Stimulated activated CD8-positive, alpha-beta memory T cell treated with anti-CD3 and anti-CD28 coated beads, Interleukin-12 subunit alpha, Interleukin-12 subunit beta, amount 100 ng/mL, for 4 hours (primary cell): ENCODE data around the gene SORT1.
"Not testable (repeated sequence)": the region's sequence is repeated elsewhere in the genome, so short reads cannot be mapped to it uniquely, and the experiment has no call there.

Experiments used
- DNase-seq: peaks from one replicate; pipeline ENCODE4 v3.0.0-alpha.2; 2020; ENCODE audit warnings: low read depth

SORT1 gene

DNA sequence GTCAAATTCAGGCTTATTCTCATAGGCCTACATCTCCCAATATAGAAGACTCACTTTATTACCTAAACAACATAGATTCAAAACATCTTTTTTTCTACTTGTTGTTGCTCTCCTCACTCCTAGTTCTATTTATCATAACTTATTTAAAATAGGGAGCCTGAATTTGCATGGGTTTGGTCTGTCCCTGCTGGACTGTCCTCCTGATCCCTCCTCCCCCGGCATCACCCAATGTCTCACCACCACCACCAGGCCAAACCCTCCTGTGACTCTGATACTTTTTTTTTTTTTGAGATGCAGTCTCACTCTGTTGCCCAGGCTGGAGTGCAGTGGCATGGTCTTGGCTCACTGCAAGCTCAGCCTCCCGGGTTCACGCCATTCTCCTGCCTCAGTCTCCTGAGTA is 59.1 kb downstream of the SORT1 start:
- no peak for DNase-seq

- DNase-seq: no peak
Measured at GRCh38 chr1:109338091-109338490, 59.6 kb downstream of the SORT1 start.

DNA sequence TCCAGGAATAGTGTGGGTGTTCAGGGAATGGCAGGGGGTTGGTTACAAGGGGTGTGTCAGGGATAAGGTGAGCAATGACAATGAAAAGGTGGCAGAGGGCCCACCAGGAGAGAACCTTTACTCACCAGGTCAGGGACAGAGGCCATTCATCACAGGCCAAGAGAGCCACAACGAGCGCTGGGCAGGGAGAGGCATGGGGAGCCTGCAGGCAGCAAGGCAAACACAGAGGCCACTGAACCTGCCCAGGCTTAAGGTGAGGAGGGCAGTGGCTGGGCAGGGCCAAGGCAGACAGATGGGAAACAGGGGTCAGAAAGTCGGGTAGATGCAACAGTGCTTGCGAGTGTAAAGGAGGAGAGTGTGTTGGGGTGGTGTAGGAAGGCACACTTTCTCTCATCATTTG is 62.6 kb downstream of the SORT1 start:
- no peak for DNase-seq

DNA sequence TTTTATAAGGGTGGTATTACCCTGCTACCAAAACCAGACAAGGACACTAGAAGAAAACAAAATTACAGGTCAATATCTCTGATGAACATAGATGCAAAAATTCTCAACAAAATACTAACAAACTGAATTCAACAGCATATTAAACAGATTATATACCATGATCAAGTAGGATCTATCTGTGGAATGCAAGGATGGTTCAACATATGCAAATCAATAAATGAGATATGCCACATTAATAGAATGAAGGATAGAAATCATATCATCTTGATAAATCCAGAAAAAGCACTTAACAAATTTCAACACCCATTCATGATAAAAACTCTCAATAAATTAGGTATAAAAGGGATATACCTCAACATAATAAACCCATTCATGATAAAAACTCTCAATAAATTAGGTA is 66.6 kb downstream of the SORT1 start:
- no peak for DNase-seq

DNA sequence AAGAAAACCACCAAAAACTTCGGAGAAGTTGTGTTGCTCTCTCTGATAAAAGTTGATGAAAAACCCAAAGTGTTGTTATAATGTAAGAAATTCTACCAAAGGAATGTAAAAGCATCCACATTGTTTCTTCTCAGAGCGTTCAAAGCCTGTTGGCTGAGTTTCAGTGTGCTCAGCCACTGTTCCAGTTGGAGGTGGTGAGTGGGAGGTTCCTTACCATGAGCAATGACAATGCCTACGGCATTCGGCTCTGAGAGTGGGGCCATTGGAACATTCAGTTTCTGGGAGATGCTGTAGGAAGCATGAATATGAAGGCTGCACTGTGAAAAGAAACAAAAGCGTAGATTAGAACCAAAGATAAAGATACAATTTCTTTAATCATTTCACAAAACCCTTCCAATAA is 70.4 kb downstream of the SORT1 start:
- no peak for DNase-seq

DNA sequence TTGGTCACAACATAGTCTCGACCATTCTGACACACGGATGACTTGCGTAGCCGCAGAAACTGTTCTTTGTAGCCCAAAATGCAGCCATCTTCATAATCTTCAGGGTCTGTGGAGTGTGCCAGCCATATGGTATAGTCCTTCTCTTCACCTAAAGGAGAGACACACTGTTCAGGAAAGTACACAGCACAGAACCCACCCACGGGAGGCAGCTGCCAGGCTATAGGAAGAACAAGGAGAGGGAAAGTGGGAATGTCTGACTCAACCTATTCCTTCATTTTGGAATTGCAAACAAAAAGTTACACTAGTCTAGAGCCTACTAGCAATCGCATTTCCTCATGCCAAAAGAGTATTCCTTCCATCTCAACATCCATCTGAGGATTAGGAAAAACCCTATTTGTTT is 74.7 kb downstream of the SORT1 start:
- no peak for DNase-seq

- no peak for DNase-seq
Measured at GRCh38 chr1:109319114-109319513, 78.6 kb downstream of the SORT1 start.

DNA sequence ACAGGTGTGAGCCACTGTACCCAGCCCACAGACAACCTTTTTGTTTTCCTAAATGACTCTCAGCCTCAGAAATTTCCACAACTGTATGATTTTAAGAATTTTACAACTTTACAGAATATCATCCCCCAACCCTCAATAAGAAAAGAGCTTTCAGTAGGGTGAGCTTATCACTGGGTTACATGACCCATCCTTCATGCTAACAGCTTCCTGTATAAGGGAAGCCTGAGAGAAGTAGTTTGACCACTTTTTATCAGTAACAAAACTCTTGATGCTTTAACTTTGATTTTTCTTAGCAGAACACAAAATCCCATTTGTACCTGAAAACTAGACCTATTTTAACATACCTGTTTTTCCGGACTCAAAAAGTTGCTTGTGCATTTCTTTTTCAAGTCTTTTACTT is 81.2 kb downstream of the SORT1 start:
- DNase-seq: no peak

GRCh38 chr1:109315288-109315687 is 82.4 kb downstream of the SORT1 start:
- no peak for DNase-seq

- DNase-seq: no peak
Measured at GRCh38 chr1:109314795-109315194, 82.9 kb downstream of the SORT1 start.

- no peak for DNase-seq
Measured at GRCh38 chr1:109312978-109313775, 84.5 kb downstream of the SORT1 start.

DNA sequence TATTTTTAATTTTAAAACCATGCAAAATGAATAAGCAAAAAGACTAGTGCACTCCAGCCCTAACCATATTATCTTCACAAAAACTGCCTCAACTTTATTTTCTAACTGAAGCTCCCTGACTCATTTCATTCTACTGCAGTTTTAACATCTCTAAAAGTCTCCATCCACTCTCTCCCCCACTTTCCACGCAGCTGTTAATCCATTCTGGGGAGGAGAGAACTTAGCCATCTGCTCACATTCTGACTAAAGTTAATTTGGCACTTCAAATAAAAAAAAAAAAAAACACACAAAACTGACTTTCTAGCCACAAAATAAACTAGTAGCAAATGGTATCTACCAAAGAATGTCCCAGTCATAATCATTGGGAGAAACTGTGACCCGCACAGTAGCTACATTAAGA is 85.5 kb downstream of the SORT1 start:
- no peak for DNase-seq

DNA sequence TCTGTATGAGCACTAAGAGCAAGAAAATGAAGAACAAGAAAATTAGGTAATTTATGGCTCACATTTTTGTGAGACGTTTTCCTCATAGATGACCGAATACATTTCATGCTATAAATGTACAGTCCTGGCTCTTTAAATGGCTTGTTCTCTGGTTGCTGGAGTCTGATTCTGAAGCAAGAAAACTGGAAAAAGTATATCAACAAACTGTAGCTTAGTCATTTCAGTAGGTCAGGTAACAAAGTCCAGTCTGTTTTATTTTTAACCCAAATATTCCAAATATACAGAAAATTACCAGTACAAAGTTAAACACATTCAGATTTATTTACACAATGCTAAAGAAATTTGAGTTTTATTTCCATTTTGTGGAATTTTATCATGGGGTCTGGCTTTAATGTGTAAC is 88.4 kb downstream of the SORT1 start:
- DNase-seq: no peak

DNA sequence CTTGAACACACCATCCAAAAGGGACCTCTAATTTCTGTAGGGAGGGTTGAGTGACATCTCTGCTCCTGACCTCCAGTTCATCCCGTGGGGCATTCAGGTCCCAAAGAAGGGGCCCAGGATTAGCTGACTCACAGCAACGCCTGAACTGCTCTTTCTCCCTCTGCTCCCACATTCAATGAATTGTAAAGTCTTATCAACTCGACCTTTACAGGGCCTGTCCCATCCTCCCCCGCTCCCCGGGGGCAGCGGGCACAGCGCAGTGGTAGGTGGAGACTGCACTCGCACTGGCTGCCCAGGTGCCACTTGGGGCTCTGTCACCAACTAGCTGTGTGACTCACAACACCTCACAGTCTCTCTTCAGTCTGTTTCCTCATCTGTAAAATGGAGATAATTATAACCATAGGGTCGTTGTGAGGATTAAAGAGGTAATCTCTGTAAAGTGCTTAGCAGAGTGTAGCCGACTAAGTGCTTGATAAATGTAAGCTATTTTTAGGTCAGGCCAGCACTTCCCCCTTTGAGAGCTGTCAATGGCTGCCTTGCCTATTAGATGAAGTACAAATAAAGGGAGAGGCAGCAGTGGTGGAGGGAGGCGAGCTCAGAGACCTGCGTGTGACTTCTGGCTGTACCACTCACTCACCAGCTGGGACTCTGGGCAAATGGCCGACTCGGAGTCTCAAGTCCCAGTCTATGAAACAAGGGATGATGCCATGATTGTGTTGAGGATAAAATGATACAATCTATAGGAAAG is 90.3 kb downstream of the SORT1 start:
- no peak for DNase-seq

DNA sequence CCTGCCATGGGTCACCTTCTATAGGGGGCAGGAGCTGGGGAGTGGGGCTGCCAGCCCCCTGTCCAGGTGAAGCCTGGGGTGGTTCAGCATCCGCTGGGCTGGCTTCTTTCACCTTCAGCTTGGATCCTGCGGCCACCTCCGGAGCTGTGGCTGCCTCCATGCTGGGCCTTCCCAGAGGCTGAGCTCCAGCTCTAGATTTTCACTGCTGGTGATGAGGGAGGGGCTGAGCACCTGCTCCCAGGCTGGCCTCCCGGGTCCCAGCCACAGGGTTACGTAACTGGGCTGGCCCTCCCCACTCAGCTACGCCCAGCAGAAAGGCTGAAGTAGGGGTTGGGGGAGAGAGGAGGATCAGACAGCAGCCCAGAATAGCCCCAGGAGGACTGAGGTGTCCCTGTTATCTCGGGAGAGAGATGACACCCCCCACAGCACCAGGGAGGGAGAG is 90.9 kb downstream of the SORT1 start, which contains the start of gene MYBPHL:
MYBPHL (minus strand) TSS at position 180 of the 442 bp plus-strand sequence; CDS start at position 160, 20 bp downstream.
- no peak for DNase-seq

DNA sequence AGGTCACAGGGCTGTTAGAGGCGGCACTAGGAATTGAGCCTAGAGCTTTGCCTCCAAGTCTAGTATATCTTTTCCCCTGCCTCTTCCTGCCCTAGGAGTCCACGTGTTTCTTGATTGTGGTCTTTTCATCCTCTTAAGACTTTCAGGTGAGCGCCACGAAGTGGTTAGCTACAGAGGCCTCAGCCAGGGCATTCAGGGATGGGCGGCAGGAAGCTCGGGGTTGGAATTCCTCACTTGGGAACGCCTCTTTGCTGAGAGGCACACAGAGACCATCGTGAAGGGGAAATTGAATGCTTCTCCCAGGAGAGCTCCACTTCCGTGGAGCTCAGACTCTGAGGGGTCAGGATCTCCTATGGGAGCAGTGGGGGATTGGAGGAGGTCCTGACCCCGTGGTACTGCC is 91.7 kb downstream of the SORT1 start:
- DNase-seq: not testable (repeated sequence)

DNA sequence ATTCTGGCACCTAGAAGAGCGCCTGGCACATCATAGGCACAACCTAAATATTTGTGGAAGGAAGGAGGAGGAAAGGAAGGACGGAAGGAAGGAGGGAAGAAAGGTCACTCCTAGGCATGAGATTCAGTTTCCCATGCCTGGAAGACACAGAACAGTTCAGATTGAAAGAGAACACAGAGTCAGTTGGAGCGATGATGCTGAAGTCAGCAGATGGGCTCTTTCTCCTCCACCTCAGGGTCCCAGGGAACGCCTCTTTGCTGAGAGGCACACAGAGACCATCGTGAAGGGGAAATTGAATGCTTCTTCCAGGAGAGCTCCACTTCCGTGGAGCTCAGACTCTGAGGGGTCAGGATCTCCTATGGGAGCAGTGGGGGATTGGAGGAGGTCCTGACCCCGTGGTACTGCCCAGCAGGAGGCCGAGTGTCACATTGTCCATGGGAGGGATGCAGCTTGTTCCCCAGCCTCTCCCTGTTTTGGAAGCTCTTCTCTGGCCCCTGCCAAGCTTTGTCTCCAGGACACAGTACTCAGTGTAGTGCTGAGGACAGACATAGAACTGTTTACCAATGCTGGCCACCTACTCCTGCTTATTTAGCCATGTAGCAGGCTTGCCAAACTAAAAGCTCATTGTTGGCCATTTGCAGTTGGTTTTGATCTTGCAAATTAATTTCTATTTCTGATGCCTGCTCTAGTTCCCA is 93.3 kb downstream of the SORT1 start:
- DNase-seq: no peak

DNA sequence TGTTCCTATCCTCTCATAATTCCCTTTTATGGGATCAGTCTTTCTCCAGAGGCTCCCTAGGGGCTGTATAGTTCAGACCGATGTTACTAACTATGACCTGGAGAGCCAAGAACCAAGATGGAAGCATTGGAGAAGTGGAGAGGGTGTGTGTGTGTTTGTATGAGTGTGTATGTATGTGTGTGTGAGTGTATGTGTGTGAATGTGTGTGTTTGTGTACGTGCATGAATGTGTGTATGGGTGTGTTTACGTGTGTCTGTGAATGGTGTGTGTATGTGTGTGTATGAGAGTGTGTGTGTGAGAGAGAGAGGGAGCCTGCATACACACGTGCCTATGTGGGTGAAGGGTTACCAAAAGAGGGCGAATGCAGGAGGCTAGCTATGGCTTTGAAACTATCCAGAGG is 95.8 kb downstream of the SORT1 start:
- DNase-seq: no peak

GRCh38 chr1:109300650-109301151 is 97.0 kb downstream of the SORT1 start:
- DNase-seq: no peak

GRCh38 chr1:109299558-109300343 is 98.0 kb downstream of the SORT1 start:
- no peak for DNase-seq

GRCh38 chr1:109298666-109299557 is 98.8 kb downstream of the SORT1 start:
- DNase-seq: no peak
